T-helper 2 cell treated with Interferon-gamma antibody and Interleukin-4, amounts not matched to agents 5 μg/mL and 100 μg/mL, for 36 hours (primary cell): ENCODE data around the gene VWA8.

Experiments
- DNase-seq: peaks from one replicate; pipeline ENCODE4 v3.0.0; 2021; ENCODE audit warnings: low spot score
- H3K27ac Mint-ChIP-seq: one replicate; pipeline ENCODE4 v1.8.0; 2021; ENCODE audit warnings: mild to moderate bottlenecking, mixed read lengths
- H3K27me3 Mint-ChIP-seq: one replicate; pipeline ENCODE4 v1.8.0; 2021; ENCODE audit warnings: low read depth, mixed read lengths
- H3K36me3 Mint-ChIP-seq: one replicate; pipeline ENCODE4 v1.8.0; 2021; ENCODE audit warnings: low read depth, mixed read lengths
- H3K4me1 Mint-ChIP-seq: one replicate; pipeline ENCODE4 v1.8.0; 2021; ENCODE audit warnings: low read depth, mixed read lengths
- H3K4me3 Mint-ChIP-seq: one replicate; pipeline ENCODE4 v1.8.0; 2022; ENCODE audit warnings: mild to moderate bottlenecking, moderate library complexity, mixed read lengths
- H3K9me3 Mint-ChIP-seq: one replicate; pipeline ENCODE4 v1.8.0; 2021; ENCODE audit warnings: mixed read lengths

Gene VWA8

DNA sequence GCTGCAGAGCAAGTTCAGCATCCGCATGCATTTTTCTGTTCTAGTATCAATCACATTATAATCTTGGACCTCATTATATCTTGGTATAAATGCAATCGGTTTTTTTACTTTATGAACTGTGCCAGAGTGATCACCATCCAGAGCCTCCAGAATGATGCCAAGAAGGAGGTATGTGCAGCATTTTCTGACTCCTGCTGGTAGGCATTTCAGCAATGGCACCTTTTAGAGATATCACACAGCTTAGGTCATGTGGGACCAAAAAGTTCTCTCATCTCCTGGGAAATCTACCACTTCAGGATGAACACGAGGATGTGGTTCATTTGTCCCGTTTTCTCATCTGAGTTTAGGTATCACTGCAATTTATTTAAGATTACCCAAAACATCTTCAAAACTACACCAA is 220.4 kb downstream of the VWA8 start:
- no peak overlapping the region for H3K4me3 Mint-ChIP-seq
- H3K36me3 Mint-ChIP-seq, result peaks cover 4% of the 10 kb centered on the region
- H3K27me3 Mint-ChIP-seq, result no peaks in the 10 kb centered on the region
- no peak overlapping the region for H3K27ac Mint-ChIP-seq
- no peak for DNase-seq
- H3K4me1 Mint-ChIP-seq, result no peaks in the 10 kb centered on the region
- H3K9me3 Mint-ChIP-seq, result no peaks in the 10 kb centered on the region

- H3K27me3 Mint-ChIP-seq, result no peaks in the 10 kb centered on the region
- peaks cover 6% of the 10 kb centered on the region for H3K36me3 Mint-ChIP-seq
These were observed 238.0 kb downstream of the VWA8 start for GRCh38 chr13:41722684-41723535.

DNA sequence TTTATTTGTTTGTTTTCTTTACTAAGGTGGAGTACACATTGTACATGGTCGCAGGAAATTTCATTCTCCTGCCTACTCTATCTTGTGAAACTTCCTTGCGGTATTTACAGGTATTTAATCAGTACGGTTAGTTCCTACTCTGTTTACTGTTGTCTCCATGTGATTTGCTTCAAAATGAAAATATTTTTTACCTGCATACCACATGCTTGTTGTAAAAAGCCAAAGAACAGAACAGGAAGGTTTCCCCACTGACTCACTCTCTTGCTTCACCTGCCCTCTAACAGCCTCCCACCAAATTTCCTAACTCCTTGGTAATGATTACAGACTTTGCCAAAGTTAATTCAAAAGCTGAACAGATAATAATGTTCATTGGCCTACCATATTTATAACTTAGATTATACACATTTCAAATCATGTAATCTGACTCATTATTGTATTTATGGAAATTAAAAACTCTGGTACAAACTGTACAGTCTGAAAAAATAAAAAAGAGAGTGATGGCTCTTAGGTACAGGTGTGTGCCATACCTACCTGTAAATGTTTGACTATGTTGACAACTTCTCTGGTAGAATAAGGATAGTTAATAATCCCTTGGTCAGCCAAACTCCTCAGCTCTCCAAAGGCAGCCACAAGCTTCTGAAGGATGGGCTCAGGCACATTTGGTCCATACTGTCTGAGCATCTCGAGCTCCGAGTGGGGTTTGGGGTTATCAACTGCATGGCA is 239.9 kb downstream of the VWA8 start:
- Mint-ChIP-seq H3K4me1 (peaks cover 2% of the 10 kb centered on the region), H3K9me3 (no peaks in the 10 kb centered on the region), H3K27ac (no peak overlapping the region), H3K36me3 (peaks cover 6% of the 10 kb centered on the region), H3K27me3 (no peaks in the 10 kb centered on the region), H3K4me3 (no peak overlapping the region)
- DNase-seq, result no peak

More at GRCh38 chr13:41722684-41723535, 238.0 kb downstream of the VWA8 start:
- H3K9me3 Mint-ChIP-seq, result no peaks in the 10 kb centered on the region
- H3K4me1 Mint-ChIP-seq, result no peaks in the 10 kb centered on the region
- no peak overlapping the region for H3K4me3 Mint-ChIP-seq
- no peak overlapping the region for H3K27ac Mint-ChIP-seq
- DNase-seq, result no peak

GRCh38 chr13:41716236-41716635 is 244.7 kb downstream of the VWA8 start:
- Mint-ChIP-seq H3K27me3 (no peaks in the 10 kb centered on the region), H3K4me3 (no peak overlapping the region), H3K27ac (no peak overlapping the region), H3K36me3 (peaks cover 6% of the 10 kb centered on the region), H3K4me1 (peaks cover 2% of the 10 kb centered on the region), H3K9me3 (no peaks in the 10 kb centered on the region)
- DNase-seq, result no peak

DNA sequence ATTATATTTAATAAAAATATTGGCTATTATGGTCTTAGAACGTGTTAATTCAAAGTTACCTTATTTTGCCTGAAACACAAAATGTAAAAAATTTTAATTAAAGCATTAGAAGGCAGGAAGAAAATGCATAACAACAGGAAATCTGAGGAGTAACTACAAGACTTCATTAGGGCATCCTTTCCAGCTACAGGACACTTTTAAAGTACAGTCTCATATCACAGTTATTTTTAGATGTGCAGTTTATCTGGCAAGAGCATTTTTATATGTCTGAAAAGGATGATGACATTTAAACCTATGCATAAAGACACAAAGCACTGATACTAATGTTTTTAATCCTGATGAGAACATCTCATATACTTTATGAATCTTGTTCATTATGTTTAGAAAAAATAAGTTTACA is 247.5 kb downstream of the VWA8 start:
- no peaks in the 10 kb centered on the region for H3K9me3 Mint-ChIP-seq
- no peak for DNase-seq
- H3K36me3 Mint-ChIP-seq, result no peaks in the 10 kb centered on the region
- H3K4me1 Mint-ChIP-seq, result peaks cover 2% of the 10 kb centered on the region
- no peaks in the 10 kb centered on the region for H3K27me3 Mint-ChIP-seq
- no peak overlapping the region for H3K4me3 Mint-ChIP-seq
- no peak overlapping the region for H3K27ac Mint-ChIP-seq

DNA sequence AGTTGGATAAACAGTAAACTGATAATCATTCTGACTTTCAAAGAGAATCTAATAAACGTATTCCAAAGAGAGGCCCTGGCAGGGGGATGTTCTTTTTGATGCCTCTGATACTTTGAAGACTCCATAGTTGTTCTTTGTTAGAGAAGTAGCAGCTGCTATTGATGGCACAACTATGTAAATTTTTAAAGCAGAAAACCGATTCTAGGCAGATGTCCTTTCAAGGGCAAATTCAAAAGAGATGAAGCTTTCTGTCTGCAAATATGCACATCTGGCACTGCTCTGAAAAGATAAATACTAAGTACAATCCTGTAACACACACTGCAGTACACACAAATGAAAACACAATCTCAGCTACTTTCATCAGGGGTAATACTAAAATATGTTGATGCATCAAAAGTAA is 250.1 kb downstream of the VWA8 start:
- no peaks in the 10 kb centered on the region for H3K36me3 Mint-ChIP-seq
- H3K4me3 Mint-ChIP-seq, result no peak overlapping the region
- H3K27me3 Mint-ChIP-seq, result no peaks in the 10 kb centered on the region
- no peak for DNase-seq
- H3K9me3 Mint-ChIP-seq, result no peaks in the 10 kb centered on the region
- no peaks in the 10 kb centered on the region for H3K4me1 Mint-ChIP-seq
- H3K27ac Mint-ChIP-seq, result no peak overlapping the region

GRCh38 chr13:41709511-41709910 is 251.4 kb downstream of the VWA8 start:
- H3K27ac Mint-ChIP-seq, result no peak overlapping the region
- no peaks in the 10 kb centered on the region for H3K27me3 Mint-ChIP-seq
- H3K36me3 Mint-ChIP-seq, result no peaks in the 10 kb centered on the region
- no peaks in the 10 kb centered on the region for H3K4me1 Mint-ChIP-seq
- H3K4me3 Mint-ChIP-seq, result no peak overlapping the region
- DNase-seq, result no peak
- no peaks in the 10 kb centered on the region for H3K9me3 Mint-ChIP-seq

- Mint-ChIP-seq H3K27ac (no peak overlapping the region), H3K36me3 (no peaks in the 10 kb centered on the region), H3K9me3 (no peaks in the 10 kb centered on the region), H3K27me3 (no peaks in the 10 kb centered on the region), H3K4me3 (no peak overlapping the region), H3K4me1 (no peaks in the 10 kb centered on the region)
- no peak for DNase-seq
These were observed 252.2 kb downstream of the VWA8 start for GRCh38 chr13:41708713-41709112.

DNA sequence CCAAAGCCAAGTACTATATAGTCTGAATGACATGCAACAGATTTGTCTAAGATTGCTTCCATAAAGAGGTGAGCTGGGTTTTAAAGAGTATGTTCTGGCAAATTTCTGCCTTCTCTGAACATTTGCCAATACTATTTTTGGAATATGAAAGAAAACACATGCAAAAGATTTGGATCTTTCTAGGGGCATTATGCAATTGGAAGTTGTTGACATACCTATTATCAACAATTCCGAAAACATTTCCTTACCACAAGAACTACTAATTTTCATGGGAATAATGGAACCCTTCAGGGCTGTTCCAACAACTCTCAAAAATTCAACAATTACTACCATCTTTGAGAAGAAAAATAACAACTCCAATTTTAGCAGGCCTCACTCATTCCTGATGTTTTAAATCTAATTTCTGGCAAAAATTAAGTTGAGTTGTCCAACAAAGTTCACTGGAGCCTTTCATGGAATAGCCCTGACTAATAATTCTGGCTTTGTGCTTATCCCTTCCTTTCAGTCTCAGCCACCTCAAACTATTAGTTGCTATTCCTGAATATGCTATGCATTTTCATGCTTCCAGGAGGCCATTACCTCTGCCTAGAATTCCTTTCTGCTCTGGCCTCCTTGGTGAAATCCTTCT is 253.6 kb downstream of the VWA8 start:
- no peak for DNase-seq
- H3K9me3 Mint-ChIP-seq, result no peaks in the 10 kb centered on the region
- no peaks in the 10 kb centered on the region for H3K36me3 Mint-ChIP-seq
- no peak overlapping the region for H3K4me3 Mint-ChIP-seq
- H3K4me1 Mint-ChIP-seq, result no peaks in the 10 kb centered on the region
- no peaks in the 10 kb centered on the region for H3K27me3 Mint-ChIP-seq
- H3K27ac Mint-ChIP-seq, result no peak overlapping the region

GRCh38 chr13:41706152-41706551 is 254.8 kb downstream of the VWA8 start:
- Mint-ChIP-seq H3K4me1 (no peaks in the 10 kb centered on the region), H3K36me3 (no peaks in the 10 kb centered on the region), H3K9me3 (no peaks in the 10 kb centered on the region), H3K27me3 (no peaks in the 10 kb centered on the region), H3K27ac (no peak overlapping the region), H3K4me3 (no peak overlapping the region)
- DNase-seq, result no peak

DNA sequence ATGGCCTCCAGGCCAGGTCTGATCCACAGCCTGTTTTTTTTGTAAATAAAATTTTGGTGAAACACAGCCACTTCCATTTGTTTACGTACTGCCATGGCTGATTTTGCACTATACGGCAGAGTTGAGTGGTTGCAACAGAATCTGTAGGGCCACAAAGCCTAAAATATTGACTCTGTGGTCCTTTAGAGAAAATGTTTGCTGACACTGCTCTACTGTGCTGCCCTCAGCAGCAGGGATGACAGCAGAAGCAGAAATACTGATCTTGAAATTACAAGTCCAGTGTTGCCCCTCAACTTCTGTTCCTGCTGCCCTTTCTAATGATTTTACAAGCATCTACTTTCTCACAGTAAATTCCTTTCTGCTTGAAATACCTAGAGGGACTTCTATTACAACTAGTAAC is 258.4 kb downstream of the VWA8 start:
- no peak overlapping the region for H3K27ac Mint-ChIP-seq
- H3K4me1 Mint-ChIP-seq, result no peaks in the 10 kb centered on the region
- H3K36me3 Mint-ChIP-seq, result peaks cover 5% of the 10 kb centered on the region
- H3K9me3 Mint-ChIP-seq, result no peaks in the 10 kb centered on the region
- no peak overlapping the region for H3K4me3 Mint-ChIP-seq
- H3K27me3 Mint-ChIP-seq, result no peaks in the 10 kb centered on the region
- no peak for DNase-seq

DNA sequence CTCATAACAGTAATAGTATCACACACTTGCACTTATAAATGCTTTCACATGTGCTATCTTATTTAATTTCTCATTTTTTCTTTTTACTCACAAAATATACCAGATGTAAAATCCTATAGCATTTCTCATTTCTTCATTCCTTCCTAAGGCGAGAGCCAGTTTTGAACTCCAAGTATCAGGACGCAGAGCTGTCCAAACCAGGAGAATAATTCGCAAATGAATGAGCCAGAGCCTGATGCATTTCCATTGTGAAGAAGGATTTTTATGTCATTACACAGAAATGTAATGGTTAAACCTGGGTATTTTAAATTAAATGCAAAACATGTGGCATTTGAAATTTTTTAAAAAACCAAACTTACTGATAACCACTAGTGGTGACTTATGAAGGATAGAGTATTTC is 259.2 kb downstream of the VWA8 start:
- Mint-ChIP-seq H3K9me3 (no peaks in the 10 kb centered on the region), H3K36me3 (peaks cover 5% of the 10 kb centered on the region), H3K4me1 (peaks cover 1% of the 10 kb centered on the region), H3K27ac (no peak overlapping the region), H3K27me3 (no peaks in the 10 kb centered on the region), H3K4me3 (no peak overlapping the region)
- no peak for DNase-seq

- Mint-ChIP-seq H3K4me1 (peaks cover 3% of the 10 kb centered on the region), H3K9me3 (no peaks in the 10 kb centered on the region), H3K27ac (no peak overlapping the region), H3K4me3 (no peak overlapping the region), H3K27me3 (no peaks in the 10 kb centered on the region), H3K36me3 (peaks cover 5% of the 10 kb centered on the region)
- DNase-seq, result no peak
These were observed 260.1 kb downstream of the VWA8 start for GRCh38 chr13:41700790-41701310.

- no peaks in the 10 kb centered on the region for H3K9me3 Mint-ChIP-seq
- no peak overlapping the region for H3K4me3 Mint-ChIP-seq
These were observed 261.1 kb downstream of the VWA8 start for GRCh38 chr13:41699759-41700158.

More at GRCh38 chr13:41699759-41700158, 261.1 kb downstream of the VWA8 start:
- Mint-ChIP-seq H3K4me1 (peaks cover 3% of the 10 kb centered on the region), H3K27ac (no peak overlapping the region), H3K27me3 (no peaks in the 10 kb centered on the region), H3K36me3 (peaks cover 5% of the 10 kb centered on the region)
- DNase-seq, result no peak
